Measurements from ENCODE around the gene ALKBH6. TPM values are rescaled to one million over a fixed set of nuclear protein-coding genes. Genes with fewer than 3 reads are reported as not detected.

ALKBH6 gene
- total and polyA plus RNA-seq, 2 of the 13 experiments (the other 11 are each of a cell fraction or from before 2014, with no cell fraction given): 13.7 to 18.1 TPM

DNA sequence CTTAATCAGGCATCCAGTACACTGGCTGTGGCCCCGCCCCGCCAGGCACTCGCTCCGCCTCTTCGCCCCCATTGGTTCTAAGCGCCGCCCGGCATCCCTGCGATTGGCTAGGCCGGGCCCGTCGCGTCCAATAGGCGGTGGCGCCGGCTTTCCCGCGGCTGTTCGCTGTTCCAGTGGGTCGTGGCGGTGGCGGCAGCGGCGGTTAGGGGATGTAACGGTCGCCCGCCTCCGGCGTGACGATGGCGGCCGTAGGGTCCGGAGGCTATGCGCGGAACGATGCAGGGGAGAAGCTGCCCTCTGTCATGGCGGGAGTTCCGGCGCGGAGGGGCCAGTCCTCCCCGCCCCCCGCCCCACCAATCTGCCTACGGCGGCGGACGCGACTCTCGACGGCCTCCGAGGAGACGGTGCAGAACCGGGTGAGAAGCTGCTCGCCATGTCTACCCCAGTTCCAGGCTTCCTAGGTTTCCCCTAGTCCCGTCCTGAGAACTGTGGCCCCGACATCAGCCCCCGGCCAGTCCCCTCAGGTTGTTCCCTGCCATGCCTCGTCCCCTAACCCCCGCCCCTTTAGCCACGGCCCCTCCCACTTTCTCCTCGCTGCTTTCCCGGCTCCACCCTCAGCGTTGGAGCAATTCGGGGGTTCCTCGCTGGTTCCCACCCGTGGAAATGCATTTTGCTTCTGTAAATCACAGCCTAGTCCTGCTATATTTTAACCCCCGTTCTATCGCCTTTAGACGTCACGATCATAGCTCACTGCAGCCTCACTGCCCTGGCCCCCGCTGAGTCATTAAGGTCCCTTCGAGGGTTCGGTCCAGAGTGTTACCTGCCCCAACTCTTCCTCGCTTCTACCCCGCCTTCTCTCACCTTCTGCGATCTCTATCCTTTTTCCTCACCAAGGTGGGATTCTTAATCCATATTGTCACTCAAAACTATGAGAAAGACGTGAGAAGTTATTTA is 41.0 kb upstream of the ALKBH6 start, which contains the start of gene WDR62 (continued):
- TF ChIP-seq, protein P1, sequence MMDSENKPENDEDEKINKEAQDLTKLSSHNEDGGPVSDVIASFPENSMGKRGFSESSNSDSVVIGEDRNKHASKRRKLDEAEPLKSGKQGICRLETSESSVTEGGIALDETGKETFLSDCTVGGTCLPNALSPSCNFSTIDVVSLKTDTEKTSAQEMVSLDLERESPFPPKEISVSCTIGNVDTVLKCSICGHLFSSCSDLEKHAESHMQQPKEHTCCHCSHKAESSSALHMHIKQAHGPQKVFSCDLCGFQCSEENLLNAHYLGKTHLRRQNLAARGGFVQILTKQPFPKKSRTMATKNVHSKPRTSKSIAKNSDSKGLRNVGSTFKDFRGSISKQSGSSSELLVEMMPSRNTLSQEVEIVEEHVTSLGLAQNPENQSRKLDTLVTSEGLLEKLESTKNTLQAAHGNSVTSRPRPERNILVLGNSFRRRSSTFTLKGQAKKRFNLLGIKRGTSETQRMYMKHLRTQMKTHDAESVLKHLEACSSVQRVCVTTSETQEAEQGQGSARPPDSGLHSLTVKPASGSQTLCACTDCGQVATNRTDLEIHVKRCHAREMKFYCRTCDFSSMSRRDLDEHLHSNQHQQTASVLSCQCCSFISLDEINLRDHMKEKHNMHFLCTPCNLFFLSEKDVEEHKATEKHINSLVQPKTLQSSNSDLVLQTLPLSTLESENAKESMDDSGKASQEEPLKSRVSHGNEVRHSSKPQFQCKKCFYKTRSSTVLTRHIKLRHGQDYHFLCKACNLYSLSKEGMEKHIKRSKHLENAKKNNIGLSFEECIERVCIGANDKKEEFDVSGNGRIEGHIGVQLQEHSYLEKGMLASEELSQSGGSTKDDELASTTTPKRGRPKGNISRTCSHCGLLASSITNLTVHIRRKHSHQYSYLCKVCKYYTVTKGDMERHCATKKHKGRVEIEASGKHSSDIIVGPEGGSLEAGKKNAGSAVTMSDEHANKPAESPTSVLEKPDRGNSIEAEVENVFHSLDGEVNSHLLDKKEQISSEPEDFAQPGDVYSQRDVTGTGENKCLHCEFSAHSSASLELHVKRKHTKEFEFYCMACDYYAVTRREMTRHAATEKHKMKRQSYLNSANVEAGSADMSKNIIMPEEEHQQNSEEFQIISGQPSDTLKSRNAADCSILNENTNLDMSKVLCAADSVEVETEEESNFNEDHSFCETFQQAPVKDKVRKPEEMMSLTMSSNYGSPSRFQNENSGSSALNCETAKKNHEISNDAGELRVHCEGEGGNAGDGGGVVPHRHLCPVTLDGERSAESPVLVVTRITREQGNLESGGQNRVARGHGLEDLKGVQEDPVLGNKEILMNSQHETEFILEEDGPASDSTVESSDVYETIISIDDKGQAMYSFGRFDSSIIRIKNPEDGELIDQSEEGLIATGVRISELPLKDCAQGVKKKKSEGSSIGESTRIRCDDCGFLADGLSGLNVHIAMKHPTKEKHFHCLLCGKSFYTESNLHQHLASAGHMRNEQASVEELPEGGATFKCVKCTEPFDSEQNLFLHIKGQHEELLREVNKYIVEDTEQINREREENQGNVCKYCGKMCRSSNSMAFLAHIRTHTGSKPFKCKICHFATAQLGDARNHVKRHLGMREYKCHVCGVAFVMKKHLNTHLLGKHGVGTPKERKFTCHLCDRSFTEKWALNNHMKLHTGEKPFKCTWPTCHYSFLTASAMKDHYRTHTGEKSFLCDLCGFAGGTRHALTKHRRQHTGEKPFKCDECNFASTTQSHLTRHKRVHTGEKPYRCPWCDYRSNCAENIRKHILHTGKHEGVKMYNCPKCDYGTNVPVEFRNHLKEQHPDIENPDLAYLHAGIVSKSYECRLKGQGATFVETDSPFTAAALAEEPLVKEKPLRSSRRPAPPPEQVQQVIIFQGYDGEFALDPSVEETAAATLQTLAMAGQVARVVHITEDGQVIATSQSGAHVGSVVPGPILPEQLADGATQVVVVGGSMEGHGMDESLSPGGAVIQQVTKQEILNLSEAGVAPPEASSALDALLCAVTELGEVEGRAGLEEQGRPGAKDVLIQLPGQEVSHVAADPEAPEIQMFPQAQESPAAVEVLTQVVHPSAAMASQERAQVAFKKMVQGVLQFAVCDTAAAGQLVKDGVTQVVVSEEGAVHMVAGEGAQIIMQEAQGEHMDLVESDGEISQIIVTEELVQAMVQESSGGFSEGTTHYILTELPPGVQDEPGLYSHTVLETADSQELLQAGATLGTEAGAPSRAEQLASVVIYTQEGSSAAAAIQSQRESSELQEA (CRISPR knock-in tag; IDR thresholded peaks at IDR 0.05; ENCODE audit: not compliant biosample characterization): no peak
- no peak; the same call in 1 of the 2 replicates for TF ChIP-seq ARNT2 (CRISPR knock-in tag; IDR thresholded peaks at IDR 0.05; ENCODE audit: low read depth)
- no peak for TF ChIP-seq CHCHD3 (CRISPR knock-in tag; IDR thresholded peaks at IDR 0.05)
- TF ChIP-seq ZNF282 (IDR thresholded peaks at IDR 0.05; ENCODE audit: partially characterized antibody): no peak
- no peak for TF ChIP-seq PCBP1 (IDR thresholded peaks at IDR 0.05; ENCODE audit: borderline replicate concordance, low read depth, low read length)
- TF ChIP-seq PITX1 (CRISPR knock-in tag; IDR thresholded peaks at IDR 0.05): no peak
- no peak for TF ChIP-seq FOXA1 (IDR thresholded peaks at IDR 0.05)
- TF ChIP-seq FOXA1 (CRISPR knock-in tag; IDR thresholded peaks at IDR 0.05): no peak
- TF ChIP-seq, protein P2, sequence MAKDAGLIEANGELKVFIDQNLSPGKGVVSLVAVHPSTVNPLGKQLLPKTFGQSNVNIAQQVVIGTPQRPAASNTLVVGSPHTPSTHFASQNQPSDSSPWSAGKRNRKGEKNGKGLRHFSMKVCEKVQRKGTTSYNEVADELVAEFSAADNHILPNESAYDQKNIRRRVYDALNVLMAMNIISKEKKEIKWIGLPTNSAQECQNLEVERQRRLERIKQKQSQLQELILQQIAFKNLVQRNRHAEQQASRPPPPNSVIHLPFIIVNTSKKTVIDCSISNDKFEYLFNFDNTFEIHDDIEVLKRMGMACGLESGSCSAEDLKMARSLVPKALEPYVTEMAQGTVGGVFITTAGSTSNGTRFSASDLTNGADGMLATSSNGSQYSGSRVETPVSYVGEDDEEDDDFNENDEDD (CRISPR knock-in tag; IDR thresholded peaks at IDR 0.05; ENCODE audit: borderline replicate concordance): peak; percentile 96
- TF ChIP-seq CCAR2 (optimal IDR thresholded peaks at IDR 0.05; ENCODE audit: low read depth, low read length): no peak
- TF ChIP-seq, protein P3, sequence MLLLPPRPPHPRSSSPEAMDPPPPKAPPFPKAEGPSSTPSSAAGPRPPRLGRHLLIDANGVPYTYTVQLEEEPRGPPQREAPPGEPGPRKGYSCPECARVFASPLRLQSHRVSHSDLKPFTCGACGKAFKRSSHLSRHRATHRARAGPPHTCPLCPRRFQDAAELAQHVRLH (CRISPR knock-in tag; IDR thresholded peaks at IDR 0.05; ENCODE audit: borderline replicate concordance, low read depth): no peak
- TF ChIP-seq RFX5 (IDR thresholded peaks at IDR 0.05; ENCODE audit: low read depth, low read length): no peak
- peak; percentile 81 for TF ChIP-seq SP2 (CRISPR knock-in tag; IDR thresholded peaks at IDR 0.05)
- no peak for TF ChIP-seq FOSL1 (CRISPR knock-in tag; IDR thresholded peaks at IDR 0.05; ENCODE audit: borderline replicate concordance)
- TF ChIP-seq, protein P4, sequence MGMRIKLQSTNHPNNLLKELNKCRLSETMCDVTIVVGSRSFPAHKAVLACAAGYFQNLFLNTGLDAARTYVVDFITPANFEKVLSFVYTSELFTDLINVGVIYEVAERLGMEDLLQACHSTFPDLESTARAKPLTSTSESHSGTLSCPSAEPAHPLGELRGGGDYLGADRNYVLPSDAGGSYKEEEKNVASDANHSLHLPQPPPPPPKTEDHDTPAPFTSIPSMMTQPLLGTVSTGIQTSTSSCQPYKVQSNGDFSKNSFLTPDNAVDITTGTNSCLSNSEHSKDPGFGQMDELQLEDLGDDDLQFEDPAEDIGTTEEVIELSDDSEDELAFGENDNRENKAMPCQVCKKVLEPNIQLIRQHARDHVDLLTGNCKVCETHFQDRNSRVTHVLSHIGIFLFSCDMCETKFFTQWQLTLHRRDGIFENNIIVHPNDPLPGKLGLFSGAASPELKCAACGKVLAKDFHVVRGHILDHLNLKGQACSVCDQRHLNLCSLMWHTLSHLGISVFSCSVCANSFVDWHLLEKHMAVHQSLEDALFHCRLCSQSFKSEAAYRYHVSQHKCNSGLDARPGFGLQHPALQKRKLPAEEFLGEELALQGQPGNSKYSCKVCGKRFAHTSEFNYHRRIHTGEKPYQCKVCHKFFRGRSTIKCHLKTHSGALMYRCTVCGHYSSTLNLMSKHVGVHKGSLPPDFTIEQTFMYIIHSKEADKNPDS (CRISPR knock-in tag; IDR thresholded peaks at IDR 0.05): no peak
- TF ChIP-seq AGO2 (optimal IDR thresholded peaks at IDR 0.05; ENCODE audit: low read depth, low read length): peak; percentile 57
- no peak for TF ChIP-seq ZNF350 (CRISPR knock-in tag; IDR thresholded peaks at IDR 0.05; ENCODE audit: borderline replicate concordance, low read depth)
- TF ChIP-seq SAP130 (CRISPR knock-in tag; IDR thresholded peaks at IDR 0.05; ENCODE audit: low read depth): peak; percentile 99

Measured in HepG2 (cell line).